Caco-2 (cell line): ENCODE results near the gene PFKFB3. TPM values are rescaled to one million over a fixed set of nuclear protein-coding genes. Genes with fewer than 3 reads are reported as not detected.

Source experiments
- BruUV-seq: library from RNA; stranded (reverse); fragments of 400-500 nt; replicated peaks from 2 replicates; lab custom pipeline; 2021; lab: Mats Ljungman, UMichigan
- CTCF ChIA-PET: fragments of 300-600 bp; sonication (Branson Sonifier 250); formaldehyde crosslinking; loops from one replicate; lab custom pipeline; 2022; ENCODE audit warnings: antibody characterized with exemption; lab: Charles Lee
- POLR2A ChIA-PET: fragments of 300-600 bp; sonication (Branson Sonifier 250); formaldehyde crosslinking; loops from one replicate; lab custom pipeline; 2022; ENCODE audit warnings: antibody characterized with exemption; lab: Charles Lee
- DNase-seq, 2 experiments: peaks; one replicate each; pipeline versions ENCODE4 v3.0.0 to v3.0.0-alpha.2; 2020 to 2022
- H3K27me3 ChIP-seq: replicated peaks from 2 replicates; pipeline ENCODE4 v1.6.0; 2011; ENCODE audit warnings: low read length; ENCODE audit not compliant: control insufficient read depth, insufficient read depth
- H3K36me3 ChIP-seq: 2 replicates; pipeline ENCODE4 v1.5.1; 2011; ENCODE audit warnings: low read length; ENCODE audit not compliant: control insufficient read depth, insufficient read depth
- H3K4me1 ChIP-seq: fragments of 250-450 bp; sonication (Bioruptor Pico); 2 replicates; pipeline ENCODE4 v1.5.1; 2020; ENCODE audit warnings: mild to moderate bottlenecking
- H3K4me3 ChIP-seq: 2 replicates; pipeline ENCODE4 v1.5.1; 2011; ENCODE audit warnings: low read depth, mild to moderate bottlenecking, control low read depth, low read length
- H3K9me3 ChIP-seq: fragments of 250-450 bp; sonication (Bioruptor Pico); 2 replicates; pipeline ENCODE4 v1.5.1; 2020; ENCODE audit warnings: mild to moderate bottlenecking, moderate library complexity
- H3K27ac Mint-ChIP-seq: one replicate; pipeline ENCODE4 v1.8.0; 2022; ENCODE audit warnings: mixed read lengths; ENCODE audit not compliant: unreplicated experiment
- H3K27me3 Mint-ChIP-seq: one replicate; pipeline ENCODE4 v1.8.0; 2022; ENCODE audit warnings: mixed read lengths; ENCODE audit not compliant: insufficient read depth, unreplicated experiment
- H3K36me3 Mint-ChIP-seq: one replicate; pipeline ENCODE4 v1.8.0; 2022; ENCODE audit warnings: mild to moderate bottlenecking, mixed read lengths; ENCODE audit not compliant: insufficient read depth, unreplicated experiment
- H3K4me1 Mint-ChIP-seq: one replicate; pipeline ENCODE4 v1.8.0; 2022; ENCODE audit warnings: low read depth, mixed read lengths; ENCODE audit not compliant: unreplicated experiment
- H3K4me3 Mint-ChIP-seq: one replicate; pipeline ENCODE4 v1.8.0; 2022; ENCODE audit warnings: mild to moderate bottlenecking, moderate library complexity, mixed read lengths; ENCODE audit not compliant: unreplicated experiment
- H3K9me3 Mint-ChIP-seq: one replicate; pipeline ENCODE4 v1.8.0; 2022; ENCODE audit warnings: mixed read lengths; ENCODE audit not compliant: unreplicated experiment
- intact Hi-C: fragments of 100-400 bp; cut with micrococcal nuclease; formaldehyde crosslinking; loops from one replicate; pipeline ENCODE4 v1.10.0; 2022; ENCODE audit not compliant: unreplicated experiment
- total RNA-seq: library from RNA; stranded (reverse); gene quantifications from 2 replicates; pipeline ENCODE4 v1.2.3, GENCODE V29; 2022
- TF ChIP-seq, protein P1 (sequence below), 2 experiments: fragments of 200-600 bp in 1 of 2; IDR thresholded peaks; 1 replicate in 1 of 2; 2 replicates in 1 of 2; pipeline versions ENCODE4 v1.5.1 to v1.8.0; 2011 to 2022; ENCODE audit warnings: antibody characterized with exemption in 1 of 2, control low read depth in 1 of 2, inconsistent platforms in 1 of 2, low read depth in 1 of 2, low read length in 1 of 2, mild to moderate bottlenecking in 1 of 2, moderate library complexity in 1 of 2; ENCODE audit not compliant: insufficient read depth in 1 of 2, severe bottlenecking in 1 of 2, unreplicated experiment in 1 of 2

Gene PFKFB3
- total RNA-seq, 1 experiment from 2014 or later, result 33.0 TPM

DNA sequence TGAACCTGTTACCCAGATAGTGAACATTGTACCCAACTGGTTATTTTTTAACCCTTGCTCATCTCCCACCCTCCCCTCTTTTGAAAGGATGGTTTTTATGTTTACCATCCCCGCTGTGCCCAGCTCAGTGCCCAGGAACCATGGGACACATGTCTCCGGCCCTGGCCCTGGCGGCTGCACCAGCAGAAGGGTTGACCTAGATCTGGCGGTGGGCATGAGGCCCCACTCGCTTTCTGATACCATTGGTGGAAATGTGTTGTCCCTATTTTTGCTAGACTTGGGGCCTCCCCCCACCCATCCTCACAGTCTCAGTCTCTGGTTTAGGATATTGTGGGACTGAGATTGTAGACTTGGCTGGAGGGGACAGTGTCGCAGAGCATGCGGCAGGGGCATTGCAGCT, 11.9 kb downstream of the PFKFB3 start:
- Mint-ChIP-seq H3K4me3 (no peak overlapping the region), H3K36me3 (peaks cover 36% of the 10 kb centered on the region), H3K9me3 (peaks cover 6% of the 10 kb centered on the region), H3K27ac (no peak overlapping the region), H3K4me1 (peaks cover 6% of the 10 kb centered on the region), H3K27me3 (no peaks in the 10 kb centered on the region)
- DNase-seq, result no peak
- BruUV-seq, result no TSS peak
- Histone ChIP-seq H3K27me3 (no peaks in the 10 kb centered on the region), H3K4me1 (no peaks in the 10 kb centered on the region), H3K4me3 (no peak overlapping the region), H3K36me3 (peaks cover 7% of the 10 kb centered on the region), H3K9me3 (no peaks in the 10 kb centered on the region)
- CTCF ChIA-PET, result interaction anchor here (1.2 kb wide), 1 partner anchor 12 kb away, joined by 4 read pairs; the partner anchor contains the start of gene PFKFB3
- POLR2A ChIA-PET, result no interaction called here
- intact Hi-C loops, result no loop called here
- TF ChIP-seq, protein P1, sequence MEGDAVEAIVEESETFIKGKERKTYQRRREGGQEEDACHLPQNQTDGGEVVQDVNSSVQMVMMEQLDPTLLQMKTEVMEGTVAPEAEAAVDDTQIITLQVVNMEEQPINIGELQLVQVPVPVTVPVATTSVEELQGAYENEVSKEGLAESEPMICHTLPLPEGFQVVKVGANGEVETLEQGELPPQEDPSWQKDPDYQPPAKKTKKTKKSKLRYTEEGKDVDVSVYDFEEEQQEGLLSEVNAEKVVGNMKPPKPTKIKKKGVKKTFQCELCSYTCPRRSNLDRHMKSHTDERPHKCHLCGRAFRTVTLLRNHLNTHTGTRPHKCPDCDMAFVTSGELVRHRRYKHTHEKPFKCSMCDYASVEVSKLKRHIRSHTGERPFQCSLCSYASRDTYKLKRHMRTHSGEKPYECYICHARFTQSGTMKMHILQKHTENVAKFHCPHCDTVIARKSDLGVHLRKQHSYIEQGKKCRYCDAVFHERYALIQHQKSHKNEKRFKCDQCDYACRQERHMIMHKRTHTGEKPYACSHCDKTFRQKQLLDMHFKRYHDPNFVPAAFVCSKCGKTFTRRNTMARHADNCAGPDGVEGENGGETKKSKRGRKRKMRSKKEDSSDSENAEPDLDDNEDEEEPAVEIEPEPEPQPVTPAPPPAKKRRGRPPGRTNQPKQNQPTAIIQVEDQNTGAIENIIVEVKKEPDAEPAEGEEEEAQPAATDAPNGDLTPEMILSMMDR (IDR thresholded peaks at IDR 0.05; ENCODE audit: insufficient read depth in 1 of 2, low read depth in 1 of 2, low read length in 1 of 2, severe bottlenecking in 1 of 2, unreplicated experiment in 1 of 2), result no peak

DNA sequence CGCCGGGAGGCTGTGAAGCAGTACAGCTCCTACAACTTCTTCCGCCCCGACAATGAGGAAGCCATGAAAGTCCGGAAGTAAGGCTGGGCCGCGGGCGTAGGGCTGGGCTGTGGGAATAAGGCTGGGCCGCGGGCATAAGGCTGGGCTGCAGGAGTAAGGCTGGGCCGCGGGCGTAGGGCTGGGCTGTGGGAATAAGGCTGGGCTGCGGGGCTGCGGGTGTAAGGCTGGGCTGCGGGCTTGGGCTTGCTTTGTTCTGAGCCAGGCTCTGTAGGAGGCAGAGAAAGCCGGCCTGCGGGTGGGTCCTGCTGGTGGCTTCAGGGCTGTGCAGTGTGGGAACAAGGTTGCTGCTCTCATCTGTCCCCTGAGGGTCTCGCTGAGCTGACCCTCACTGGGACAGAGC, 12.5 kb downstream of the PFKFB3 start:
- ChIA-PET POLR2A (no interaction called here), CTCF (no interaction called here)
- H3K9me3 ChIP-seq, result no peaks in the 10 kb centered on the region
- H3K36me3 ChIP-seq, result peaks cover 7% of the 10 kb centered on the region
- no TSS peak for BruUV-seq
- Mint-ChIP-seq H3K4me3 (no peak overlapping the region), H3K27ac (no peak overlapping the region), H3K27me3 (no peaks in the 10 kb centered on the region), H3K36me3 (peaks cover 36% of the 10 kb centered on the region), H3K9me3 (peaks cover 6% of the 10 kb centered on the region), H3K4me1 (peaks cover 6% of the 10 kb centered on the region)
- TF ChIP-seq, protein P1 (IDR thresholded peaks at IDR 0.05; ENCODE audit: insufficient read depth in 1 of 2, low read depth in 1 of 2, low read length in 1 of 2, severe bottlenecking in 1 of 2, unreplicated experiment in 1 of 2), result no peak
- no peaks in the 10 kb centered on the region for H3K27me3 ChIP-seq
- H3K4me3 ChIP-seq, result no peak overlapping the region
- intact Hi-C loops, result no loop called here
- no peak for DNase-seq
- no peaks in the 10 kb centered on the region for H3K4me1 ChIP-seq

DNA sequence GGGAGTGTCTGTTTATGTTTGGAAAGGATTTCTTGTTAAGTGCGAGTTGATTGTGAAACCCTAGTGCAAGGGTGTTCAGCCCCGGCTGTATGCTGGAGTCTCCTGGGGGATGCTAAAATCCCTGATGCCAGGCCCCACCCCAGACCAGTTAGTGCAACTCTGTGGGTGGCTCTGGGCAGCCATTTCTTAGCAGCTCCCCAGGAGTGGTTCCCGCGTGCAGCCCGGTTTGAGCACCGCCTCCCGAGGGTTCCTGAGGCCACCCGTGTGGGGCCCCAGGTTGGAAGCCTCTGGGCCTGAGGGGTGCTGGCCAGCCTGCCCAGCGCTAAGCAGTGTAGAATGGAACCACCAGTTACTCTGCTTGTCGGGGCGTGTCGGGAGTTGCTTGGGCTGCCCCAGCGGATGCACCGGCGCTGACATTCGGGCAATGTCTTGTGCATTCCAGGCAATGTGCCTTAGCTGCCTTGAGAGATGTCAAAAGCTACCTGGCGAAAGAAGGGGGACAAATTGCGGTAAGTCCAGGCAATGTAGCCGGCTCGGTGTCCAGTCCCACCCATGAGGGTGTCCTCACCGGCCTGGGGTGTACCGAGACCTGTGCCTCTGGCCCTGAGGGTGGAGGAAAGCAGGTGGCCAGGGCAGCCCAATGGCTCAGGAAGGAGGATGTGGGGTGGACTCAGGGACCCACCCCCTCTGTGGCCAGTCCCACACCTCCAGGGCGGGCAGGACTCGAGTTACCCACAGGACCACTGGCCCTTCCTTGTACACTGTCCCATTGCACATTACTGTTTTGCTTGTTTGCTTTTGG, 13.2 kb downstream of the PFKFB3 start:
- no peak for DNase-seq
- Histone ChIP-seq H3K4me1 (no peaks in the 10 kb centered on the region), H3K27me3 (no peaks in the 10 kb centered on the region), H3K4me3 (no peak overlapping the region), H3K36me3 (peaks cover 10% of the 10 kb centered on the region), H3K9me3 (no peaks in the 10 kb centered on the region)
- H3K27ac Mint-ChIP-seq, result no peak overlapping the region
- no peak overlapping the region for H3K4me3 Mint-ChIP-seq
- peaks cover 5% of the 10 kb centered on the region for H3K4me1 Mint-ChIP-seq
- no TSS peak for BruUV-seq
- intact Hi-C loops, result no loop called here
- peaks cover 6% of the 10 kb centered on the region for H3K9me3 Mint-ChIP-seq
- ChIA-PET CTCF (no interaction called here), POLR2A (no interaction called here)
- H3K27me3 Mint-ChIP-seq, result no peaks in the 10 kb centered on the region
- TF ChIP-seq, protein P1 (IDR thresholded peaks at IDR 0.05; ENCODE audit: insufficient read depth in 1 of 2, low read depth in 1 of 2, low read length in 1 of 2, severe bottlenecking in 1 of 2, unreplicated experiment in 1 of 2), result no peak
- H3K36me3 Mint-ChIP-seq, result peaks cover 36% of the 10 kb centered on the region
